IMR-90 (cell line): ENCODE measurements around the gene LRP1B. TPM values are rescaled to one million over a fixed set of nuclear protein-coding genes. Genes with fewer than 3 reads are reported as not detected.

Experiments
- ATAC-seq: fragments of 200-7000 bp; cut with Tn5 transposase; 2 replicates; pipeline ENCODE4 v1.9.1; 2020; ENCODE audit warnings: low read depth, mild to moderate bottlenecking, moderate library complexity
- BruUV-seq: library from RNA; stranded (reverse); fragments of 400-500 nt; replicated peaks from 2 replicates; lab custom pipeline; 2021; lab: Mats Ljungman, UMichigan
- CTCF ChIA-PET: fragments of 300-600 bp; formaldehyde crosslinking; extraction: SDS; loops from one replicate; lab custom pipeline; 2021; ENCODE audit warnings: antibody characterized with exemption; lab: Yijun Ruan, JAX
- POLR2A ChIA-PET: fragments of 300-600 bp; sonication (Branson Sonifier 250); formaldehyde crosslinking; loops from one replicate; lab custom pipeline; 2022; ENCODE audit warnings: antibody characterized with exemption; ENCODE audit not compliant: unreplicated experiment; lab: Charles Lee
- DNase-seq: peaks from one replicate; pipeline ENCODE4 v3.0.0; 2013
- H2AFZ ChIP-seq: replicated peaks from 2 replicates; pipeline ENCODE3; 2013; ENCODE audit warnings: low read length, mild to moderate bottlenecking; ENCODE audit not compliant: poor library complexity
- H2AK5ac ChIP-seq: 2 replicates; pipeline ENCODE4 v1.6.1; 2013; ENCODE audit warnings: low read depth, low read length, inconsistent platforms
- H2AK9ac ChIP-seq: replicated peaks from 2 replicates; pipeline ENCODE3; 2013; ENCODE audit warnings: mild to moderate bottlenecking, low read depth, low read length, moderate library complexity; ENCODE audit not compliant: poor library complexity
- H2BK120ac ChIP-seq: 2 replicates; pipeline ENCODE4 v1.6.1; 2013; ENCODE audit warnings: low read depth, low read length, inconsistent platforms
- H2BK15ac ChIP-seq: 3 replicates; pipeline ENCODE4 v1.6.1; 2013; ENCODE audit warnings: low read depth, low read length, inconsistent platforms
- H2BK20ac ChIP-seq: 2 replicates; pipeline ENCODE4 v1.6.1; 2013; ENCODE audit warnings: low read depth, mild to moderate bottlenecking, inconsistent platforms, low read length, moderate library complexity
- H2BK5ac ChIP-seq: 2 replicates; pipeline ENCODE4 v1.6.1; 2013; ENCODE audit warnings: mild to moderate bottlenecking, low read depth, low read length, inconsistent platforms; ENCODE audit not compliant: poor library complexity, severe bottlenecking
- H3K14ac ChIP-seq: replicated peaks from 2 replicates; pipeline ENCODE4 v1.6.1; 2013; ENCODE audit warnings: low read depth, low read length, inconsistent platforms
- H3K18ac ChIP-seq: 2 replicates; pipeline ENCODE4 v1.6.1; 2013; ENCODE audit warnings: low read depth, low read length, control low read depth
- H3K23ac ChIP-seq: 2 replicates; pipeline ENCODE4 v1.6.1; 2013; ENCODE audit warnings: low read depth, low read length, inconsistent platforms
- H3K27ac ChIP-seq: 2 replicates; pipeline ENCODE4 v1.5.1; 2013; ENCODE audit warnings: mild to moderate bottlenecking, control low read depth, low read length; ENCODE audit not compliant: insufficient read depth
- H3K27me3 ChIP-seq: 2 replicates; pipeline ENCODE4 v1.6.1; 2013; ENCODE audit warnings: low read length; ENCODE audit not compliant: control insufficient read depth, insufficient read depth
- H3K36me3 ChIP-seq: 2 replicates; pipeline ENCODE4 v1.6.1; 2013; ENCODE audit warnings: low read length, mixed read lengths; ENCODE audit not compliant: control insufficient read depth, insufficient read depth
- H3K4ac ChIP-seq: 2 replicates; pipeline ENCODE4 v1.6.1; 2013; ENCODE audit warnings: low read depth, low read length, inconsistent platforms
- H3K4me1 ChIP-seq: 2 replicates; pipeline ENCODE4 v1.6.1; 2013; ENCODE audit warnings: low read length, mixed read lengths; ENCODE audit not compliant: control insufficient read depth, insufficient read depth
- H3K4me2 ChIP-seq: 2 replicates; pipeline ENCODE4 v1.6.1; 2013; ENCODE audit warnings: low read depth, mild to moderate bottlenecking, control low read depth, low read length, moderate library complexity
- H3K4me3 ChIP-seq: 2 replicates; pipeline ENCODE4 v1.5.1; 2013; ENCODE audit warnings: low read depth, mild to moderate bottlenecking, control low read depth, low read length, moderate library complexity; ENCODE audit not compliant: insufficient read depth
- H3K56ac ChIP-seq: 2 replicates; pipeline ENCODE4 v1.6.1; 2013; ENCODE audit warnings: low read length, inconsistent platforms; ENCODE audit not compliant: insufficient read depth; ENCODE audit errors: extremely low read depth
- H3K79me1 ChIP-seq, 2 experiments: 2 replicates each; pipeline ENCODE4 v1.6.1; 2013; ENCODE audit warnings: low read length in 2 of 2, inconsistent platforms in 1 of 2, low read depth in 1 of 2
- H3K9ac ChIP-seq: 2 replicates; pipeline ENCODE4 v1.6.1; 2013; ENCODE audit warnings: low read depth, low read length, control low read depth
- H3K9me1 ChIP-seq: 2 replicates; pipeline ENCODE4 v1.6.1; 2013; ENCODE audit warnings: low read length, inconsistent platforms; ENCODE audit not compliant: insufficient read depth
- H3K9me3 ChIP-seq: 2 replicates; pipeline ENCODE4 v1.6.1; 2013; ENCODE audit warnings: low read length; ENCODE audit not compliant: control insufficient read depth, insufficient read depth
- H4K20me1 ChIP-seq: 2 replicates; pipeline ENCODE4 v1.6.1; 2013; ENCODE audit warnings: low read length, inconsistent platforms; ENCODE audit not compliant: insufficient read depth
- H4K5ac ChIP-seq: 2 replicates; pipeline ENCODE4 v1.6.1; 2013; ENCODE audit warnings: mild to moderate bottlenecking, low read depth, low read length, control low read depth
- H4K8ac ChIP-seq, 2 experiments: 2 replicates each; pipeline ENCODE4 v1.6.1; 2013; ENCODE audit warnings: low read depth in 2 of 2, low read length in 2 of 2, control low read depth in 1 of 2, inconsistent platforms in 1 of 2
- H4K91ac ChIP-seq: 2 replicates; pipeline ENCODE4 v1.6.1; 2013; ENCODE audit warnings: low read depth, low read length, inconsistent platforms; ENCODE audit not compliant: insufficient read depth
- BHLHE40 ChIP-seq: fragments of 150-350 bp; IDR thresholded peaks from 2 replicates; pipeline ENCODE4 v1.6.1; 2016; ENCODE audit warnings: mild to moderate bottlenecking, low read depth, low read length
- CEBPB ChIP-seq: IDR thresholded peaks from 2 replicates; pipeline ENCODE4 v1.6.1; 2012; ENCODE audit warnings: low read depth, low read length, improper control_type of control experiment
- CHD1 ChIP-seq: IDR thresholded peaks from 2 replicates; pipeline ENCODE4 v1.6.1; 2012; ENCODE audit warnings: low read depth, low read length, improper control_type of control experiment
- CTCF ChIP-seq: conservative IDR thresholded peaks from 2 replicates; pipeline ENCODE4 v1.5.1; 2012; ENCODE audit warnings: mild to moderate bottlenecking, low read depth, low read length, improper control_type of control experiment
- ELK1 ChIP-seq: fragments of 150-350 bp; IDR thresholded peaks from 2 replicates; pipeline ENCODE4 v1.6.1; 2016; ENCODE audit warnings: low read depth, mild to moderate bottlenecking, low read length, moderate library complexity, borderline replicate concordance
- FOS ChIP-seq: fragments of 150-350 bp; IDR thresholded peaks from 2 replicates; pipeline ENCODE4 v1.6.1; 2016; ENCODE audit warnings: low read depth, low read length
- MAFK ChIP-seq: IDR thresholded peaks from 2 replicates; pipeline ENCODE4 v1.6.1; 2012; ENCODE audit warnings: low read depth, low read length, improper control_type of control experiment
- MAZ ChIP-seq: IDR thresholded peaks from 2 replicates; pipeline ENCODE4 v1.6.1; 2012; ENCODE audit warnings: low read depth, mild to moderate bottlenecking, low read length, improper control_type of control experiment, moderate library complexity, borderline replicate concordance
- MXI1 ChIP-seq: IDR thresholded peaks from 2 replicates; pipeline ENCODE4 v1.6.1; 2012; ENCODE audit warnings: low read depth, mild to moderate bottlenecking, low read length, moderate library complexity, borderline replicate concordance
- NFE2L2 ChIP-seq: fragments of 150-350 bp; IDR thresholded peaks from 2 replicates; pipeline ENCODE4 v1.6.1; 2016; ENCODE audit warnings: low read depth, mild to moderate bottlenecking, low read length
- POLR2A ChIP-seq: IDR thresholded peaks from 2 replicates; pipeline ENCODE4 v1.6.1; 2012; ENCODE audit warnings: mild to moderate bottlenecking, low read depth, low read length
- RAD21 ChIP-seq: IDR thresholded peaks from 2 replicates; pipeline ENCODE4 v1.6.1; 2012; ENCODE audit warnings: low read length, improper control_type of control experiment
- RCOR1 ChIP-seq: IDR thresholded peaks from 2 replicates; pipeline ENCODE4 v1.6.1; 2012; ENCODE audit warnings: mild to moderate bottlenecking, low read length, improper control_type of control experiment; ENCODE audit not compliant: insufficient replicate concordance
- RFX5 ChIP-seq: IDR thresholded peaks from 2 replicates; pipeline ENCODE4 v1.8.0; 2012; ENCODE audit warnings: low read depth, mild to moderate bottlenecking, low read length, moderate library complexity
- SMC3 ChIP-seq: fragments of 150-350 bp; IDR thresholded peaks from 2 replicates; pipeline ENCODE4 v1.6.1; 2016; ENCODE audit warnings: low read depth, mild to moderate bottlenecking, antibody characterized with exemption, low read length, moderate library complexity
- USF2 ChIP-seq: fragments of 150-350 bp; IDR thresholded peaks from 2 replicates; pipeline ENCODE4 v1.6.1; 2017; ENCODE audit warnings: mild to moderate bottlenecking, antibody characterized with exemption, low read length, low read depth
- WGBS, 2 experiments: methylation state at CpG; one replicate each; pipeline versions ENCODE4 v1.1.5 to v1.1.7; 2013; ENCODE audit warnings: missing lambda C conversion rate in 2 of 2; ENCODE audit not compliant: insufficient read length in 1 of 2; ENCODE audit errors: extremely low coverage in 2 of 2; 5-methylcytosine and 5-hydroxymethylcytosine counted together
- dilution Hi-C: fragments of 300-500 bp; cut with HindIII; formaldehyde crosslinking; loops from one replicate; pipeline ENCODE4 v1.14.3; 2018; ENCODE audit warnings: low sequenced_read_pairs; ENCODE audit not compliant: unreplicated experiment
- in situ Hi-C: fragments of 300-500 bp; cut with MboI; formaldehyde crosslinking; loops from 3 replicates; pipeline ENCODE4 v1.14.3; 2019; ENCODE audit warnings: low sequenced_read_pairs, inconsistent platforms, mixed read lengths
- intact Hi-C: fragments of 100-400 bp; cut with micrococcal nuclease; formaldehyde crosslinking; loops from 2 replicates; pipeline ENCODE4 v1.10.0; 2022
- polyA plus RNA-seq, 3 experiments: library from polyadenylated mRNA; depleted of rRNA; stranded (reverse); fragments of >200 nt; gene quantifications; 2 replicates each; pipeline ENCODE4 v1.2.3, GENCODE V29; 2012; ENCODE audit warnings: low replicate concordance in 1 of 3
- total RNA-seq: library from RNA; depleted of rRNA; stranded (reverse); fragments of >200 nt; gene quantifications from 2 replicates; pipeline ENCODE4 v1.2.3, GENCODE V29; 2012

The LRP1B gene
- total and polyA plus RNA-seq, 2 of the 4 experiments (the other 2 are of a cell fraction) = under 0.01 to 0.02 TPM

- no peak overlapping the region for H4K5ac ChIP-seq
- H4K20me1 ChIP-seq = no peaks in the 10 kb centered on the region
- H3K27ac ChIP-seq = no peak overlapping the region
- no peak overlapping the region for H2AK5ac ChIP-seq
- H2BK120ac ChIP-seq = no peak overlapping the region
- H2BK5ac ChIP-seq = no peak overlapping the region
- DNase-seq (no peak), ATAC-seq (no peak)
- dilution Hi-C loops (no loop called here), in situ Hi-C loops (no loop called here), intact Hi-C loops (no loop called here)
- no peak for TF ChIP-seq CTCF
- TF ChIP-seq USF2 = no peak
- TF ChIP-seq CHD1 = no peak
- TF ChIP-seq NFE2L2 = no peak
- no peak for TF ChIP-seq ELK1
- no peak for TF ChIP-seq FOS
- no peak for TF ChIP-seq BHLHE40
- TF ChIP-seq POLR2A = no peak
- no peak for TF ChIP-seq RCOR1
- no peak for TF ChIP-seq SMC3
- no peak for TF ChIP-seq RFX5
- TF ChIP-seq MAFK = no peak
- TF ChIP-seq MXI1 = no peak
- TF ChIP-seq RAD21 = no peak
- TF ChIP-seq MAZ = no peak
- TF ChIP-seq CEBPB = no peak
- H3K9ac ChIP-seq = no peak overlapping the region
- no peaks in the 10 kb centered on the region for H3K79me1 ChIP-seq
- ChIA-PET CTCF (no interaction called here), POLR2A (no interaction called here)
- H3K27me3 ChIP-seq = no peaks in the 10 kb centered on the region
- H3K4me3 ChIP-seq = no peak overlapping the region
- H2BK15ac ChIP-seq = no peak overlapping the region
- no peak overlapping the region for H2AFZ ChIP-seq
- H2BK20ac ChIP-seq = no peak overlapping the region
- H3K14ac ChIP-seq = no peak overlapping the region
- H3K4me1 ChIP-seq = no peaks in the 10 kb centered on the region
- WGBS, 2 experiments = no CpG with 5 or more reads among the region's 4 CpGs
- H3K9me1 ChIP-seq = no peaks in the 10 kb centered on the region
- H3K4ac ChIP-seq = no peak overlapping the region
- H3K56ac ChIP-seq = no peak overlapping the region
- H3K4me2 ChIP-seq = no peak overlapping the region
- H3K36me3 ChIP-seq = no peaks in the 10 kb centered on the region
- H4K91ac ChIP-seq = no peak overlapping the region
- no peak overlapping the region for H2AK9ac ChIP-seq
- H3K18ac ChIP-seq = no peak overlapping the region
- no TSS peak for BruUV-seq
- no peak overlapping the region for H3K23ac ChIP-seq
- no peak overlapping the region for H4K8ac ChIP-seq
- H3K9me3 ChIP-seq = no peaks in the 10 kb centered on the region
Measured at GRCh38 chr2:140337061-140337460, 1793.8 kb downstream of the LRP1B start.
